Skin of body (tissue), 2 donors: ENCODE data around the gene ADGRD1. TPM values are rescaled to one million over a fixed set of nuclear protein-coding genes. Genes with fewer than 3 reads are reported as not detected.
"Not testable (repeated sequence)": the region's sequence is repeated elsewhere in the genome, so short reads cannot be mapped to it uniquely, and the experiment has no call there.

Source experiments
- DNase-seq: peaks from one replicate; lab custom pipeline; 2025; lab: John Stamatoyannopoulos, UW
- total RNA-seq: library from RNA; depleted of rRNA; stranded (reverse); fragments of >200 nt; gene quantifications from one replicate; pipeline ENCODE4 v1.2.3, GENCODE V29; 2014

Gene ADGRD1
- total RNA-seq, 1 donor from 2014 or later: 7.3 TPM

DNA sequence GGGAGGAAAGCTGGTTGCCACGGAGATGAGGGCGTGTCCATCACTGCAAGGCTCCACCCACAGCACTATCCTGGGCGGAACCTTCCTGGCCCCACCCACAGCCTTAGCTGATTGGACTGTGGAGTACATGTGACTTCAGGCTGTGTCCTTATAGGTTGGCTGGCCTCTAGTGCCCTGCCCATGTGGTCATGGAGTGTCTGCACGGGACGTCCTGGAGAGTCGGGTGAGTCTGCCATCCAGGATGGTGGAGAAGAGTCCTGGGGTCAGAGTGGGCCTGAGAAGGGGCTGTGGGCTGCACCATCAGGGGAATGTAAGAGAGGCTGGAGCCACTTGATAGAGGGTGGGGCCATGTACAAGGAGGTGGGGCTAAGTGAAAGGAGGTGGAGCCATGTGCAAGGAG, 117.0 kb downstream of the ADGRD1 start:
- DNase-seq: not testable (repeated sequence)

GRCh38 chr12:131071234-131071820, 117.6 kb downstream of the ADGRD1 start:
- not testable (repeated sequence) for DNase-seq

DNA sequence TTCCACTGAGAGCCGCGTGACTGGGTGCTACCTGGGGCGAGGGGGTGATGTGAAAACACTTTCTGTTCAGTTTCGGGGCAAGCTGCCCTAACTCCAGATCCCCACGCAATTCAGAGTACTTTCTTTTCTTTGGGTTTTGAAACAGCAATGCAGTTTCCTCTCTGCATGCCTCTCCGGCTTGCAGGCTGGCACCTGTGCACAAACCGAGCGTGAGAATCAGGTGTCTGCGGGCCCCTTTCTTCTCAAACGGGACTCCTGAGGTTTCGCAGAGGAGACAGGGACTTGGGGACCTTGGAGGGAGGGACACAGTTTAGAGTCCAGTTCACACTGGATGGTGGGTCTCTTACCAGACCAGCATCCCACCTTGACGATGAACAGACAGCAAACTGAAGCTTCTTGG, 118.2 kb downstream of the ADGRD1 start:
- DNase-seq: not testable (repeated sequence)

DNA sequence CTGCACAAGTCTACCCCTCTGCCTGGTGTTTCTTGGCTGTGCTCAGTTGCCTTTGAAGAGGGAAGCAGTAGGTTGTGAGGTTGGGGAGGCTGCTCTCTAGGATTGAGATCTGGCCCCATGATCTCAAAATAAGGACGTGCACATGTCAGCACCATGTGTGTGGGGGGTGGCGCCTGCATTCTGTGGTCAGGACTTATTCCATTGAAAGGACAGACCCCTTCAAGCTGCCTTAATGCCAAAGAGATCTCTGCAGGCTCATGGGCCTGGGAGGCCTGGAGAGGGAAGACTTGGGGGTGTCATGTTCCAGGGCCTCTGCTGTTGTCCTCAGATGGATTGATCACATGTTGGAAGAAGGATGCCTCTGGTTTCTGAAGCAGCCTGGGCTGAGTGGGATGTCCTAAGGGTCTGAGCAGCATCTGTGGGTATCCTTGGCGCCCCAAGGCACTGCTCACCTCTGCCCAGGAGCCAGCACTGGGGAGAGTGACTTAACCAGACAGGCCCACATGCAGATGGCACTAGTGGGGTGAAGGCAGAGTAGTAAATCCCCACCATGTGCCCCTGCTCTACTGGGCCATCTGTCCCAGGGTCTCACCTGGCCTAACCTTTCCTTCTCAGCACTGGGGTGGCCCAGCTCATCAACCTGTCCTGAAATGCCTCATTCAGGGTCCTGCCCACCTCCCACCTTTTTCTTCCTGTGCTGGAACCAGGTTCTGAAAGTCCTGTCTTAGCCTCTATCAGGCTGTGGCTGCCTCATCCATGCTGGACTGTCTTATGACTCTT, 118.9 kb downstream of the ADGRD1 start:
- peak; percentile 17 for DNase-seq

GRCh38 chr12:131074221-131075083, 120.7 kb downstream of the ADGRD1 start:
- peak; percentile 94 for DNase-seq

GRCh38 chr12:131075194-131075593, 121.5 kb downstream of the ADGRD1 start:
- DNase-seq: no peak

DNA sequence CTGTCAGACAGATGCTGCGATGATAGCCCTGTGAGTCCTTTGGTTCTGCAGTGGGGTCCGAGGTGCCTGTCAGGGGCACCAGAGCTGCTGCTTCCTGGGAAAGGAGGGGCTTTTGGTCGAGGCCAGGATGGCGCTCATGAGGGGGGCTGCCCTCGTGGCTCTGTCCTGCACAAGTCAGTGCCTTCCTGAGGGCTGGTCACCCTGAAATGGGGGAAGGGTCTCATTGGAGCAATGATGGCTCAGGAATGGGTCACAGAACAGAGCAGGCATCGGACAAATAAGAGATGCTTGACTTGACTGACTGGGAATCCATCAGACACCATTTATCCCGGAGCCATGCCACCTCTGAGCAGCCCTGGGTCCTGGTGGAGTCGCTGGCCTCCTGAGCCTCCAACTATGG, 121.9 kb downstream of the ADGRD1 start:
- no peak for DNase-seq

GRCh38 chr12:131076296-131076695, 122.6 kb downstream of the ADGRD1 start:
- DNase-seq: no peak

GRCh38 chr12:131076791-131077747, 123.4 kb downstream of the ADGRD1 start:
- DNase-seq: no peak

GRCh38 chr12:131077931-131078391, 124.3 kb downstream of the ADGRD1 start:
- no peak for DNase-seq

- no peak for DNase-seq
Observed at GRCh38 chr12:131082290-131083194, 128.8 kb downstream of the ADGRD1 start.

- DNase-seq: no peak
Observed at GRCh38 chr12:131084341-131085011, 130.8 kb downstream of the ADGRD1 start.

GRCh38 chr12:131085125-131085815, 131.6 kb downstream of the ADGRD1 start:
- DNase-seq: no peak

- no peak for DNase-seq
Observed at GRCh38 chr12:131085816-131086591, 132.3 kb downstream of the ADGRD1 start.

DNA sequence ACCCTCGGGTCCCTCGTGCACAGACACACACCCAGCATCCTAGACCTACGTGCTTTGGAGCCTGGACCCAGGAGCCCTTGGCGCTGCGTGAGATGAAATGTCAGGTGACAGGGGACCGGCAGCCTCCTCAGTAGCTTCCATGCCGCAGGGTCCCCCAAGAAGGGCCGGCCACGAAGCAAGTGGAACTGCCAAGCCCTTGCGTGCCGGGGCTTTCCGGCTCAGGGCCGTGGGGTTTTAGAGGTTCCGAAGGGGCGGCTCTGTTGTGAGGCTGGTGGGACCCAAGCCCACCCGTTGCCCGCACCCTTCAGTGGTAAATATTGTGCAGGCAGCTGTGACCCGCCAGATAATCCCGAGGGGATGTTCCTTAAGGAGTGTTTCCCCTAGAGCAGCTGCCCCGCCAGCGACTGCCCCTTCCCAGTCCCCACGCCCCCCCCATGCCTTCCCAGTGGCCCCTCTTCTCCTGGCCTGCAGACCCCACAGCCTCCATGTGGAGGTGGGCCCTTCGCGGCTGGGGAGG, 133.7 kb downstream of the ADGRD1 start:
- no peak for DNase-seq

- no peak for DNase-seq
Observed at GRCh38 chr12:131087991-131088700, 134.4 kb downstream of the ADGRD1 start.
